HEK293 (cell line): ENCODE measurements around the gene PTPN20.
A peak's percentile ranks its signal among the peaks of the same experiment; 100 is the strongest.

ENCODE experiments used
- CTCF ChIA-PET: fragments of 350-600 bp; formaldehyde crosslinking; extraction: SDS; loops from one replicate; lab custom pipeline; 2021; ENCODE audit warnings: antibody characterized with exemption; lab: Yijun Ruan, JAX
- POLR2A ChIA-PET: fragments of 300-600 bp; formaldehyde crosslinking; extraction: SDS; loops from one replicate; lab custom pipeline; 2020; ENCODE audit warnings: antibody characterized with exemption, inconsistent platforms; lab: Yijun Ruan, JAX
- H3K27ac ChIP-seq: fragments of 200-500 bp; sonication (Bioruptor generic); 2 replicates; pipeline ENCODE4 v1.5.1; 2014; ENCODE audit warnings: low read depth, low read length, control low read depth, inconsistent platforms; ENCODE audit errors: extremely low read depth
- H3K36me3 ChIP-seq, 2 experiments: fragments of 200-500 bp in 1 of 2; sonication (Bioruptor generic) in 1 of 2; 1 replicate in 1 of 2; 2 replicates in 1 of 2; pipeline ENCODE4 v1.5.1; 2014 to 2017; ENCODE audit warnings: inconsistent platforms in 2 of 2, low read length in 2 of 2; ENCODE audit not compliant: control insufficient read depth in 2 of 2, insufficient read depth in 1 of 2
- H3K4me1 ChIP-seq: fragments of 200-500 bp; sonication (Bioruptor generic); 2 replicates; pipeline ENCODE4 v1.5.1; 2014; ENCODE audit warnings: mild to moderate bottlenecking, low read length, inconsistent platforms; ENCODE audit not compliant: control insufficient read depth, insufficient read depth
- H3K4me3 ChIP-seq: 2 replicates; pipeline ENCODE4 v1.5.1; 2011; ENCODE audit warnings: low read depth, mild to moderate bottlenecking, control low read depth, low read length, moderate library complexity
- H3K9me3 ChIP-seq: fragments of 200-500 bp; sonication (Bioruptor generic); 2 replicates; pipeline ENCODE4 v1.5.1; 2014; ENCODE audit warnings: low read depth, low read length, inconsistent platforms; ENCODE audit not compliant: control insufficient read depth, insufficient read depth
- EGR2 ChIP-seq: fragments of 450-650 bp; formaldehyde crosslinking; IDR thresholded peaks from 2 replicates; pipeline ENCODE4 v1.5.1; 2016; ENCODE audit warnings: low read depth, missing biosample characterization, missing genetic modification characterization
- GFI1B ChIP-seq: fragments of 450-650 bp; formaldehyde crosslinking; IDR thresholded peaks from 2 replicates; pipeline ENCODE4 v1.5.1; 2016; ENCODE audit warnings: missing biosample characterization, missing genetic modification characterization
- MZF1 ChIP-seq: fragments of 450-650 bp; formaldehyde crosslinking; IDR thresholded peaks from 2 replicates; pipeline ENCODE4 v1.5.1; 2017; ENCODE audit warnings: missing biosample characterization, missing genetic modification characterization, borderline replicate concordance
- ZBTB26 ChIP-seq: fragments of 450-650 bp; formaldehyde crosslinking; optimal IDR thresholded peaks from 2 replicates; pipeline ENCODE3; 2016; ENCODE audit warnings: missing biosample characterization, mild to moderate bottlenecking, missing genetic modification characterization
- ZFHX2 ChIP-seq: fragments of 450-650 bp; formaldehyde crosslinking; conservative IDR thresholded peaks from 2 replicates; pipeline ENCODE4 v1.5.1; 2016; ENCODE audit warnings: missing biosample characterization, missing genetic modification characterization
- ZNF2 ChIP-seq: fragments of 450-650 bp; formaldehyde crosslinking; IDR thresholded peaks from 2 replicates; pipeline ENCODE4 v1.5.1; 2016; ENCODE audit warnings: missing biosample characterization, missing genetic modification characterization
- ZNF366 ChIP-seq: fragments of 450-650 bp; formaldehyde crosslinking; conservative IDR thresholded peaks from 2 replicates; pipeline ENCODE4 v1.5.1; 2016; ENCODE audit warnings: missing biosample characterization, missing genetic modification characterization
- ZNF423 ChIP-seq: fragments of 450-650 bp; formaldehyde crosslinking; IDR thresholded peaks from 2 replicates; pipeline ENCODE4 v1.5.1; 2016; ENCODE audit warnings: missing biosample characterization, missing genetic modification characterization
- ZNF548 ChIP-seq: fragments of 450-650 bp; formaldehyde crosslinking; IDR thresholded peaks from 2 replicates; pipeline ENCODE4 v1.5.1; 2016; ENCODE audit warnings: missing biosample characterization, missing genetic modification characterization
- ZNF629 ChIP-seq: fragments of 450-650 bp; formaldehyde crosslinking; IDR thresholded peaks from 2 replicates; pipeline ENCODE4 v1.5.1; 2017; ENCODE audit warnings: missing biosample characterization, missing genetic modification characterization
- ZNF654 ChIP-seq: fragments of 450-650 bp; formaldehyde crosslinking; IDR thresholded peaks from 2 replicates; pipeline ENCODE4 v1.5.1; 2016; ENCODE audit warnings: low read depth, missing biosample characterization, missing genetic modification characterization
- ZNF658 ChIP-seq: fragments of 450-650 bp; formaldehyde crosslinking; IDR thresholded peaks from 2 replicates; pipeline ENCODE4; 2016; ENCODE audit warnings: missing biosample characterization, missing genetic modification characterization
- TF ChIP-seq, protein P1 (sequence below): fragments of 450-650 bp; formaldehyde crosslinking; IDR thresholded peaks from 2 replicates; pipeline ENCODE4 v1.5.1; 2016; ENCODE audit warnings: missing biosample characterization, missing genetic modification characterization
- TF ChIP-seq, protein P2 (sequence below): fragments of 450-650 bp; formaldehyde crosslinking; IDR thresholded peaks from 2 replicates; pipeline ENCODE4 v1.5.1; 2016; ENCODE audit warnings: missing biosample characterization, missing genetic modification characterization
- TF ChIP-seq, protein P3 (sequence below): fragments of 450-650 bp; formaldehyde crosslinking; IDR thresholded peaks from 2 replicates; pipeline ENCODE4 v1.5.1; 2016; ENCODE audit warnings: missing biosample characterization, missing genetic modification characterization

Gene PTPN20

GRCh38 chr10:47045331-47045861 lies 134.2 kb downstream of the PTPN20 start:
- no peak overlapping the region for H3K27ac ChIP-seq
- no peaks in the 10 kb centered on the region for H3K36me3 ChIP-seq
- ChIA-PET POLR2A (no interaction called here), CTCF (interaction anchor here (0.6 to 5.5 kb wide), 10 partner anchors 18 to 295 kb away, joined by 3 to 131 read pairs (median 4); partner anchors contain the start of gene GDF10)
- H3K4me1 ChIP-seq: no peaks in the 10 kb centered on the region
- no peak for TF ChIP-seq ZNF629 (tag by site-specific recombination)
- no peak for TF ChIP-seq GFI1B (tag by site-specific recombination)
- TF ChIP-seq ZNF658: no peak
- no peaks in the 10 kb centered on the region for H3K9me3 ChIP-seq
- no peak overlapping the region for H3K4me3 ChIP-seq

DNA sequence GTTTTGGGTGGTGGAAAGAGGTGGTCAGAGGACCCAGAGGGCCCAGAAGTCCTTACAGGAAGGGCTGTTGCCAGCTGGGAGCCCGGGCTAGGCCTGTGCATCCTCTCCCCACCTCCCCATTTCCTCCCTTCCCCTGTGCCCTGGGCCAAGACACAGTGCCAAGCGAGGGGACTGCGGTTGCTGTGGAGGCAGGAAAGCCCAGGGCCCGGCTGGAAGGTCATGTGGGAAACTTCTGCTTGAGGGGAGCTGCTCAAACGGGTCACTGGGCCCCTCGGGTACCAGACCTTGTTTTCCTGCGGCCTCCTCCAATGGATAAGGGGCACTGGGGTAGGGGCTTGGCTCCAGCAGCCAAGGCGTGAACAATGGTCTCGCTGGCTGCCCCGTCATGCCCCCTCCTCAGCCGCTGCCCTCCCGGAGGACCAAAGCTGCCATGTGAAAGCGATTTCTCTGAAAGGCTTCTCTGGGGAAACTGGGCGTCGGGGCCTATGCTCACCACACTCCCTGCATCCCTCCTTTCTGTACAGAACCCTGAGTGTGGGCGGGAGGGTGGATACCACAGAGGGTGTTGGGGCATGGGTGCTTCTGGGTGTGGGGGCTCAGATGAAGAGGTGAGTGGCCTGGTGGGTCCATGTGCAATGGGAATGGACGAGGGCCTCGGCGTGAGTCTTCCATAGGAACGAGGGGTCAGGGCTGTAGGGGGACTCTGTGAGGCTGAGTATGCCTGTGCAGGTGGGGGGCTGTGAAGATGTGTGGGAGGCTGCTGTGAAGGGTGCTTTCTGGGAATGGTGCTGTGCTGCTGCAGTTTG lies 135.3 kb downstream of the PTPN20 start:
- ChIA-PET CTCF (interaction anchor here (0.8 to 5.5 kb wide), 8 partner anchors 13 to 294 kb away, joined by 3 to 131 read pairs (median 5); partner anchors contain the start of gene GDF10), POLR2A (no interaction called here)
- H3K4me3 ChIP-seq: no peak overlapping the region
- no peak for TF ChIP-seq MZF1 (tag by site-specific recombination)
- TF ChIP-seq, protein P1, sequence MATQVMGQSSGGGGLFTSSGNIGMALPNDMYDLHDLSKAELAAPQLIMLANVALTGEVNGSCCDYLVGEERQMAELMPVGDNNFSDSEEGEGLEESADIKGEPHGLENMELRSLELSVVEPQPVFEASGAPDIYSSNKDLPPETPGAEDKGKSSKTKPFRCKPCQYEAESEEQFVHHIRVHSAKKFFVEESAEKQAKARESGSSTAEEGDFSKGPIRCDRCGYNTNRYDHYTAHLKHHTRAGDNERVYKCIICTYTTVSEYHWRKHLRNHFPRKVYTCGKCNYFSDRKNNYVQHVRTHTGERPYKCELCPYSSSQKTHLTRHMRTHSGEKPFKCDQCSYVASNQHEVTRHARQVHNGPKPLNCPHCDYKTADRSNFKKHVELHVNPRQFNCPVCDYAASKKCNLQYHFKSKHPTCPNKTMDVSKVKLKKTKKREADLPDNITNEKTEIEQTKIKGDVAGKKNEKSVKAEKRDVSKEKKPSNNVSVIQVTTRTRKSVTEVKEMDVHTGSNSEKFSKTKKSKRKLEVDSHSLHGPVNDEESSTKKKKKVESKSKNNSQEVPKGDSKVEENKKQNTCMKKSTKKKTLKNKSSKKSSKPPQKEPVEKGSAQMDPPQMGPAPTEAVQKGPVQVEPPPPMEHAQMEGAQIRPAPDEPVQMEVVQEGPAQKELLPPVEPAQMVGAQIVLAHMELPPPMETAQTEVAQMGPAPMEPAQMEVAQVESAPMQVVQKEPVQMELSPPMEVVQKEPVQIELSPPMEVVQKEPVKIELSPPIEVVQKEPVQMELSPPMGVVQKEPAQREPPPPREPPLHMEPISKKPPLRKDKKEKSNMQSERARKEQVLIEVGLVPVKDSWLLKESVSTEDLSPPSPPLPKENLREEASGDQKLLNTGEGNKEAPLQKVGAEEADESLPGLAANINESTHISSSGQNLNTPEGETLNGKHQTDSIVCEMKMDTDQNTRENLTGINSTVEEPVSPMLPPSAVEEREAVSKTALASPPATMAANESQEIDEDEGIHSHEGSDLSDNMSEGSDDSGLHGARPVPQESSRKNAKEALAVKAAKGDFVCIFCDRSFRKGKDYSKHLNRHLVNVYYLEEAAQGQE: no peak
- TF ChIP-seq, all 188 proteins: peak for 0
- H3K9me3 ChIP-seq: no peaks in the 10 kb centered on the region
- no peaks in the 10 kb centered on the region for H3K4me1 ChIP-seq
- H3K36me3 ChIP-seq: no peaks in the 10 kb centered on the region
- H3K27ac ChIP-seq: no peak overlapping the region

- no peaks in the 10 kb centered on the region for H3K9me3 ChIP-seq
- H3K4me1 ChIP-seq: no peaks in the 10 kb centered on the region
- no peak overlapping the region for H3K4me3 ChIP-seq
- POLR2A ChIA-PET: interaction anchor here (1.2 kb wide), 1 partner anchor 265 kb away, joined by 5 read pairs; no protein-coding TSS in a partner anchor
- CTCF ChIA-PET: interaction anchor here (0.6 to 5.5 kb wide), 35 partner anchors 9 to 377 kb away, joined by 3 to 131 read pairs (median 3); partner anchors contain the start of gene GDF10
- TF ChIP-seq ZNF423 (tag by site-specific recombination) (no peak), EGR2 (tag by site-specific recombination) (peak; percentile 92), ZFHX2 (peak; percentile 81)
- H3K27ac ChIP-seq: no peak overlapping the region
- H3K36me3 ChIP-seq: no peaks in the 10 kb centered on the region
These were observed 135.9 kb downstream of the PTPN20 start for GRCh38 chr10:47047127-47047504.

GRCh38 chr10:47047577-47048525 lies 136.6 kb downstream of the PTPN20 start:
- TF ChIP-seq, protein P2, sequence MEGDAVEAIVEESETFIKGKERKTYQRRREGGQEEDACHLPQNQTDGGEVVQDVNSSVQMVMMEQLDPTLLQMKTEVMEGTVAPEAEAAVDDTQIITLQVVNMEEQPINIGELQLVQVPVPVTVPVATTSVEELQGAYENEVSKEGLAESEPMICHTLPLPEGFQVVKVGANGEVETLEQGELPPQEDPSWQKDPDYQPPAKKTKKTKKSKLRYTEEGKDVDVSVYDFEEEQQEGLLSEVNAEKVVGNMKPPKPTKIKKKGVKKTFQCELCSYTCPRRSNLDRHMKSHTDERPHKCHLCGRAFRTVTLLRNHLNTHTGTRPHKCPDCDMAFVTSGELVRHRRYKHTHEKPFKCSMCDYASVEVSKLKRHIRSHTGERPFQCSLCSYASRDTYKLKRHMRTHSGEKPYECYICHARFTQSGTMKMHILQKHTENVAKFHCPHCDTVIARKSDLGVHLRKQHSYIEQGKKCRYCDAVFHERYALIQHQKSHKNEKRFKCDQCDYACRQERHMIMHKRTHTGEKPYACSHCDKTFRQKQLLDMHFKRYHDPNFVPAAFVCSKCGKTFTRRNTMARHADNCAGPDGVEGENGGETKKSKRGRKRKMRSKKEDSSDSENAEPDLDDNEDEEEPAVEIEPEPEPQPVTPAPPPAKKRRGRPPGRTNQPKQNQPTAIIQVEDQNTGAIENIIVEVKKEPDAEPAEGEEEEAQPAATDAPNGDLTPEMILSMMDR (tag by site-specific recombination): peak; percentile 70
- no peak for TF ChIP-seq ZNF548 (tag by site-specific recombination)
- peak; percentile 79 for TF ChIP-seq ZNF654 (tag by site-specific recombination)
- TF ChIP-seq, protein P3, sequence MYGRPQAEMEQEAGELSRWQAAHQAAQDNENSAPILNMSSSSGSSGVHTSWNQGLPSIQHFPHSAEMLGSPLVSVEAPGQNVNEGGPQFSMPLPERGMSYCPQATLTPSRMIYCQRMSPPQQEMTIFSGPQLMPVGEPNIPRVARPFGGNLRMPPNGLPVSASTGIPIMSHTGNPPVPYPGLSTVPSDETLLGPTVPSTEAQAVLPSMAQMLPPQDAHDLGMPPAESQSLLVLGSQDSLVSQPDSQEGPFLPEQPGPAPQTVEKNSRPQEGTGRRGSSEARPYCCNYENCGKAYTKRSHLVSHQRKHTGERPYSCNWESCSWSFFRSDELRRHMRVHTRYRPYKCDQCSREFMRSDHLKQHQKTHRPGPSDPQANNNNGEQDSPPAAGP: no peak
- TF ChIP-seq ZNF2 (tag by site-specific recombination): 0 out of 2 replicates have a peak, but pooled peaks have one; percentile 79
- TF ChIP-seq ZNF366 (tag by site-specific recombination): no peak
- no peak for TF ChIP-seq ZBTB26 (tag by site-specific recombination)
- H3K9me3 ChIP-seq: no peaks in the 10 kb centered on the region
- ChIA-PET CTCF (interaction anchor here (0.5 to 5.5 kb wide), 48 partner anchors 8 to 1811 kb away, joined by 3 to 131 read pairs (median 3); partner anchors contain the start of gene GDF10), POLR2A (interaction anchor here (1.2 kb wide), 1 partner anchor 264 kb away, joined by 5 read pairs; no protein-coding TSS in a partner anchor)
- H3K4me1 ChIP-seq: no peaks in the 10 kb centered on the region
- no peaks in the 10 kb centered on the region for H3K36me3 ChIP-seq
- H3K4me3 ChIP-seq: no peak overlapping the region
- no peak overlapping the region for H3K27ac ChIP-seq
